M059J (cell line): ENCODE measurements around the gene GNG11. TPM values are rescaled to one million over a fixed set of nuclear protein-coding genes. Genes with fewer than 3 reads are reported as not detected.

Experiments used
- DNase-seq: peaks from one replicate; pipeline ENCODE4 v3.0.0-alpha.2; 2012; ENCODE audit warnings: low read depth
- total RNA-seq: library from RNA; depleted of rRNA; stranded (reverse); fragments of >200 nt; shearing (Covaris generic); gene quantifications from 2 replicates; pipeline ENCODE4 v1.2.3, GENCODE V29; 2014; rRNA removed

Gene GNG11
- total RNA-seq, 1 experiment from 2014 or later, result 31.1 TPM

DNA sequence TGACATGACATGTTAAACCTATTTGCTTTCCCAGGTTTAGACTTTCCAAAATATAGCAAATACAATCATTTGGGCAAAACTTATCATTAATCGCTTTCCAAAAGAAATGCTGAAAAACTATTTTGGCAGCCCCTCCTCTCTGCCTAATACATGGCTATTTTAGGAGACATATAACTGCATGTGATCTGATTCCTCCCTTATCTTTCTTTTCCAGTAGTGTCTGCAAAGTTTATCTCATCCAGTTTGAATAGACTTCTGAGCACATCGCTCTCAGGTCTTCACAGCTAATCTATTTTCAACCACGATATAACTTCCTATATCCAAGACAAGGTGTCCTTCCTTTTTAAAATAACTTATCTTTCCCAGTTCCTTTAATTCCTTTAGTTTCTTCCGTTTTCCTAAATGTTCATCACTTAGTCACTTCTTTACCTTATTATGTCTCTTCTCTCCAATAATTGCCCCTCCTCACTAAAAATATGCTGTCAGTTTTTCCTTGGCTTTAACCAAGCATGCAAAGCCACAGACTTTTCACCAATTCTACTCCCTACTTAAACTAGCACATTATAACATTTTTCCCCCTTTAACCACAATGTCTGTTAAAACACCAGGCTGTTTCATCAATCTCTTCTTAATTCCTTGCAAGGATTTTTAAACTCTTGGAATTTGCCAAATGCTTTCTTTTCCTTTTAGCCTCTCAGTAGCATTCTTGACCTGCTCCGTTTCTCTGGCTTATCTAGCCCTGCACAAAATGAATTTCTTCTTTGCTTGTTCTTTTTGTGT, 24.4 kb downstream of the GNG11 start:
- DNase-seq, result no peak

DNA sequence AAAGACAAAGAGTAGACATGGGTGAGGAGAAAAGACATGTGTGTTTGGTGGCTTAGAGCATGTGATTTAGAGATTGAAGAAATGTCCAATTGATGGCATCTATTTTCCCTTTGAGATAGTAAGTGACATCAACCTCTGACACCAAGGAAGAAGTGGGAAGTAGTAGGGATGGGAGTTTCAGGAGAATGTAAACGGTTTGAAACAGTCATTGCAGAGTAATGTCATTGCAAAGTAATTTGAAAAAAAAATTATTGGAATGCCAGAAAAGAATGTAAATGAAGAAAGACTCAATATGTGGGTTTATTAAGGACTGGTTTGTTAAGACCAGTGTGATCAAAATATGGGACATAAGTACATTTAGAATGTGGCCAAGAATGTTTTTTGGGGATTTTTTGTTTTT, 26.6 kb downstream of the GNG11 start:
- peak; percentile 42 for DNase-seq

- DNase-seq, result no peak
Observed at GRCh38 chr7:93948873-93949272, 27.3 kb downstream of the GNG11 start.

DNA sequence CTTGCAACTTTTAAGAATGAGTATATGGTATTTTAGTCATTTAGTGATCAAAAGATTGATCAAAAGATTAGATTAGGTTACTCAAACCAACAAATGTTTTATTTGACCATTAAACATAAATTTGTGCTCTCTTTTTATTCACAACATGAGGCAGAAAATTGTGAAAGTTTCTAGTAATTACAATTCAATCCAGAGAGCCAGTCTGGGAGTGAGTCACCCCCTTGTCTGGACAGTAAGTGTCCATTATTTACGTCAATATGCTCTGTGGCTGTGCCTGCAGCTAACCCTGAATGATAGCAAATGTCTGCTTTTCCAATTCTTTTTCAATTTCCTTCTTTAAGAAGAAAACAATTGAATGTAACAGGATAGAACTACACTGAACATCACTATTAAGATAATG, 27.9 kb downstream of the GNG11 start:
- peak; percentile 80 for DNase-seq

DNA sequence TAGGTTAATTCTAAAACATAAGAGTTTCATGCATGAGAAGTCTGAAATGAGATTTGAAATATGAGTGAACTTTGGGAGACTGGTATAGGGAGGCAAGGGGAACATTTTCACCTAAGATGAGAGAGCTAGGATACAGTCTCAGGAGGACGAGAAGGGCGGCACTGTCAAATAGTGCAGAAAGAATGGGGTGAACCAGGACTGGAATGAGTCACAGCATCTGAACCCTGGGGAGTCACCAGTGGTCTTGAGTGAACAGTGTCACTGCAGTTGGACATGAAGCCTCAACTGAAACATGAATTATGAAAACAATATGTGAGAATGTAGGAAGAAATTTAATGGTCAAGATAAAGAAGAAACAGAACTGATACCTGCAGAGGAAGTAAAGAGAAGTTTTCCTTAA, 33.8 kb downstream of the GNG11 start:
- DNase-seq, result no peak

- DNase-seq, result no peak
Observed at GRCh38 chr7:93957767-93958166, 36.2 kb downstream of the GNG11 start.

DNA sequence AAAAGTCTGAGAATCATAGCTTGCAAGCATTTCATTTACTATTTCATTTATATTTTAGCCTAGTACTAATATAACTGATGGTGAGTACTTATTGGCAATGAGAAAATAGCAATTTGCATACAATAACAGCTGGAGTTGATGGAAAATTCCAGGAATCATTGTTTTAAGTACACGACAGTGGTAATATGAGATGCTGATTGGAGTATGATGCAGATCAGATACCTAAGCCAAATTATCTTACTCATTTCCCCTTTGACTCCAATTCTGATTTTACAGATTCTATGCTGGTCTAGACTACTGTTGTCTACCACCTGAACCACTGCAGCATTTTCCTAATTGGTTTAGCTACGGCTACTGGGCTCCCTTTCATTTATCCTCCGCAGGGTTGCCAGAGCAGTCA, 36.7 kb downstream of the GNG11 start:
- DNase-seq, result peak; percentile 42

DNA sequence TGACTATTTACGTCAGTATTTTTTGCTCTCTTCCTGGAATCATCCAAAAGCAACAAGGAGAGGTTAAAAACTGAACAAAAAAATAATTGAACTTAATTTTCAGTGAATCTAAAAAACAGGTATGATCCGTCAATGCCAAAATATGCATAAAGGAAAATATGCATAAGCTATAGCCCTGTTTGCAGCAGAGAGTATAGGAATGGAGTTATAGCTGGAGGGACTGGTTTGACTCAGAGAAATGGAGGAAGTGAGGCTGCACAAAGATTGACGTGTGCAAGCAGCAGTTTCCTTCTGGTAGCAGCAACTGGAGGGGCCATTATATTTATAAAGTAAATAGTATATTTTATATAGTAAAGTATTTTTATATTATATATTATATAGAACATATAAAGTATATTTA, 37.1 kb downstream of the GNG11 start:
- no peak for DNase-seq

- no peak for DNase-seq
Observed at GRCh38 chr7:93960986-93961385, 39.5 kb downstream of the GNG11 start.

GRCh38 chr7:93964262-93964661, 42.7 kb downstream of the GNG11 start:
- DNase-seq, result no peak

GRCh38 chr7:93964813-93965212, 43.3 kb downstream of the GNG11 start:
- DNase-seq, result no peak

- no peak for DNase-seq
Observed at GRCh38 chr7:93968911-93969620, 47.5 kb downstream of the GNG11 start.

DNA sequence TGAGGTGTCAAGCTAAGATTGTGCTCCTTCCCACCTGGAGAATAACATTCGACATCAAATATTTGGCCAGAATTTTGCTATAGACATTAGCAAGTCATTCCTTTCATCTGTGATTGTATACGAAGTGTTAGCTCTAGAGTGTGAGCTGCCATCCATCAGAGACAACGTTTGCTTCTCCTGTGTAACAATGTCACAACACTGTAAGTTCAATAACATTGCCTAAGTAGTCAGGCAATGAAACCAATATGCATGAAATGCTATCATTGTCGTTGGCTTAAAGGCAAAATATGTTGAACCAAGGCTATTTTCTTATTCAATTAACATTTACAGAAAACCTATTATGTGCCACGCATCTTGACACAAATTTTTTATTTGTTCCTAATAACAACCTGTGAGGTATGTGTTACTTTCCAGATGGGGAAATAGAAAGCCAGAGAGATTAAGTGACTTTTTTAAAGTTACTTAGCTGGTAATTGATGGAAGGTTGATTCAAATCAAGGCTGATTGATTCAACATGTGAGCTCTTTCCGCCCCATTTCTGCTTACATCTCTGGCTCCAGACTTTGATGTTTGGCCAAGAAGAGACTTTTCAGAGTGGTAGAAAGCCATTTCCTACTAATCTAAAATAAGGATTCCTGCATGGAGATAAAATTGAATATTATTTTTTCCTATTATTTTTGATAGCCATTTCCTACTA, 50.6 kb downstream of the GNG11 start:
- no peak for DNase-seq

- peak; percentile 28 for DNase-seq
Observed at GRCh38 chr7:93973134-93973533, 51.6 kb downstream of the GNG11 start.

- DNase-seq, result no peak
Observed at GRCh38 chr7:93977211-93977950, 55.8 kb downstream of the GNG11 start.

Other genes with a start within 250 kb of the GNG11 start
- 18.5 and 28.7 TPM in 2 replicates for gene TFPI2, start 31.0 kb upstream of the GNG11 start, total RNA-seq
- not detected in 2 replicates for gene GNGT1, start 15.2 kb upstream of the GNG11 start, total RNA-seq
- 47.2 and 68.3 TPM in 2 replicates for gene BET1, start 82.6 kb downstream of the GNG11 start, total RNA-seq